ENCODE data around the gene NMT1.

GRCh38 chr17:45149669-45150664 is 88.8 kb downstream of the NMT1 start:
- no peak for TF ChIP-seq RAD21 (IDR thresholded peaks at IDR 0.05; ENCODE audit: low read depth)
- no peak for TF ChIP-seq CEBPB (IDR thresholded peaks at IDR 0.05)
- TF ChIP-seq TAF1 (IDR thresholded peaks at IDR 0.05; ENCODE audit: low read depth): no peak
- no peak for TF ChIP-seq YY1 (IDR thresholded peaks at IDR 0.05; ENCODE audit: low read depth)
- TF ChIP-seq MAX (IDR thresholded peaks at IDR 0.05): peak; percentile 3; the same call in 1 of the 2 replicates
- TF ChIP-seq TEAD4 (IDR thresholded peaks at IDR 0.05): no peak
- TF ChIP-seq REST (IDR thresholded peaks at IDR 0.05; ENCODE audit: low read depth): no peak
- no peak for TF ChIP-seq FOXM1 (IDR thresholded peaks at IDR 0.05; ENCODE audit: borderline replicate concordance, low read depth)
- no peak for TF ChIP-seq USF1 (IDR thresholded peaks at IDR 0.05)
- no peak; the same call in 1 of the 2 replicates for TF ChIP-seq EP300 (IDR thresholded peaks at IDR 0.05; ENCODE audit: borderline replicate concordance)
